BLaER1 (cell line): ENCODE data around the gene TPCN1.

Source experiments
- H3K27ac ChIP-seq: shearing (Covaris generic); formaldehyde crosslinking; 2 replicates; pipeline ENCODE4 v1.8.1; 2022
- H3K27me3 ChIP-seq: shearing (Covaris generic); formaldehyde crosslinking; 2 replicates; pipeline ENCODE4 v1.8.1; 2022
- H3K36me3 ChIP-seq: shearing (Covaris generic); formaldehyde crosslinking; 2 replicates; pipeline ENCODE4 v1.8.1; 2022
- H3K4me1 ChIP-seq: shearing (Covaris generic); formaldehyde crosslinking; 2 replicates; pipeline ENCODE4 v1.8.1; 2022
- H3K4me2 ChIP-seq: shearing (Covaris generic); formaldehyde crosslinking; 2 replicates; pipeline ENCODE4 v1.8.1; 2022
- H3K4me3 ChIP-seq: shearing (Covaris generic); formaldehyde crosslinking; 2 replicates; pipeline ENCODE4 v1.8.1; 2022
- H3K9ac ChIP-seq: shearing (Covaris generic); formaldehyde crosslinking; 2 replicates; pipeline ENCODE4 v1.8.1; 2022
- H3K9me3 ChIP-seq: shearing (Covaris generic); formaldehyde crosslinking; 2 replicates; pipeline ENCODE4 v1.8.1; 2022
- H4K20me1 ChIP-seq: shearing (Covaris generic); formaldehyde crosslinking; 2 replicates; pipeline ENCODE4 v1.8.1; 2022
- Cebpa-rat ChIP-seq: shearing (Covaris generic); IDR thresholded peaks from 2 replicates; pipeline ENCODE4 v1.8.1; 2022

TPCN1 gene

GRCh38 chr12:113333418-113333750 lies 112.1 kb downstream of the TPCN1 start:
- H3K9me3 ChIP-seq = no peaks in the 10 kb centered on the region
- peaks cover 10% of the 10 kb centered on the region; the same call in 1 of the 2 replicates for H3K27me3 ChIP-seq
- no peak overlapping the region for H3K27ac ChIP-seq
- no peak overlapping the region for H3K9ac ChIP-seq
- H3K4me3 ChIP-seq = no peak overlapping the region
- TF ChIP-seq Cebpa-rat = no peak
- peaks cover 9% of the 10 kb centered on the region; the same call in 1 of the 2 replicates for H4K20me1 ChIP-seq
- H3K4me1 ChIP-seq = peaks cover 28% of the 10 kb centered on the region
- peak overlapping the region; percentile 96 for H3K4me2 ChIP-seq
- peaks cover 15% of the 10 kb centered on the region; the same call in 1 of the 2 replicates for H3K36me3 ChIP-seq

- peaks cover 9% of the 10 kb centered on the region; the same call in 1 of the 2 replicates for H4K20me1 ChIP-seq
- peak overlapping the region; percentile 67 for H3K27ac ChIP-seq
- peaks cover 10% of the 10 kb centered on the region; the same call in 1 of the 2 replicates for H3K27me3 ChIP-seq
- no peak for TF ChIP-seq Cebpa-rat
- H3K4me3 ChIP-seq = peak overlapping the region; percentile 83
- peak overlapping the region; percentile 83 for H3K9ac ChIP-seq
- peaks cover 28% of the 10 kb centered on the region for H3K4me1 ChIP-seq
- H3K4me2 ChIP-seq = peak overlapping the region; percentile 96
- H3K9me3 ChIP-seq = no peaks in the 10 kb centered on the region
- H3K36me3 ChIP-seq = peaks cover 15% of the 10 kb centered on the region; the same call in 1 of the 2 replicates
These were observed 112.9 kb downstream of the TPCN1 start for GRCh38 chr12:113333877-113334785.

GRCh38 chr12:113334786-113335539 lies 113.7 kb downstream of the TPCN1 start, which contains the start of gene SLC8B1:
SLC8B1 (minus strand) TSS chr12:113335109; CDS start chr12:113332878, 2,231 bp downstream.
- H3K4me3 ChIP-seq = peak within 1 kb of the TSS; percentile 83
- H3K9me3 ChIP-seq = no peaks in the 10 kb centered on the region
- TF ChIP-seq Cebpa-rat = no peak
- peaks cover 28% of the 10 kb centered on the region for H3K4me1 ChIP-seq
- peaks cover 9% of the 10 kb centered on the region; the same call in 1 of the 2 replicates for H4K20me1 ChIP-seq
- peak within 1 kb of the TSS; percentile 96 for H3K4me2 ChIP-seq
- H3K27me3 ChIP-seq = peaks cover 10% of the 10 kb centered on the region; the same call in 1 of the 2 replicates
- peak within 1 kb of the TSS; percentile 83 for H3K9ac ChIP-seq
- H3K27ac ChIP-seq = peak within 1 kb of the TSS; percentile 67
- H3K36me3 ChIP-seq = peaks cover 15% of the 10 kb centered on the region; the same call in 1 of the 2 replicates

DNA sequence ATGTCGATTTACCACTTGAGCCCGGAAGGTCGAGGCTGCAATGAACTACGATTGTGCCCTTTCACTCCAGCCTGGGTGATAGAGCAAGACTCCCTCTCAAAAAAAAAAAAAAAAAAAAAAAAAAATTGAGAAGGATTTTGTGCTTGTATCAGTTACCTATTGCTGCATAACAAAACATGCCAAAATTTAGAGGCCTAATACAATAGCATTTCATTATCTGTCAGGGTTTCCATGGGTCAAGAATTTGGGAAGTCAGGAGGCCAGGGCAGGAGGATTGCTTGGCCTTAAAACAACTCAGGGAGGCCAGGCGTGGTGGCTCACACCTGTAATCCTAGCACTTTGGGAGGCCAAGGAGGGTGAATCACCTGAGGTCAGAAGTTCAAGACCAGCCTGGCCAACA lies 118.3 kb downstream of the TPCN1 start:
- peaks cover 2% of the 10 kb centered on the region; the same call in 1 of the 2 replicates for H3K27me3 ChIP-seq

DNA sequence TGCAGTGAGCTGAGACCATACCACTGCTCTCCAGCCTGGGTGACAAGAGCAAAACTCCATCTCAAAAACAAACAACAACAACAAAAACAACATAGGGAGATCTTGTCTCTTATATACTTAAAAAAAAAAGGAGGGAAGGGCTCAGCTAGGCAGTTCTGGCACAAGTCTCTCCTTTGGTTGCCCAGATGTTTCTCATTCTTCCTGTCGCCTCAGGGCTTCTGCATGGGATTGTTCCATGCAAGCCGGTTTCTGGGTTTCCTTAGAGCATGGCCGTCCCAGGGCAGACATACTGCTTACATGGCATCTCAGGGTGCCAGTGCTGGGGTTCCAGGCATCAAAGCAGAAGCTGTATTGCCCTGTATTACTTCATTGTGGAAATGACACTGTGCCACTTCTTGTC lies 118.8 kb downstream of the TPCN1 start:
- Histone ChIP-seq H3K4me3 (no peak overlapping the region), H4K20me1 (no peaks in the 10 kb centered on the region), H3K4me2 (no peak overlapping the region), H3K9ac (no peak overlapping the region), H3K9me3 (no peaks in the 10 kb centered on the region), H3K4me1 (0 out of 2 replicates have a peak, but pooled peaks cover 5% of the 10 kb centered on the region), H3K27me3 (no peaks in the 10 kb centered on the region), H3K36me3 (no peaks in the 10 kb centered on the region), H3K27ac (no peak overlapping the region)
- TF ChIP-seq Cebpa-rat = no peak

More for the DNA sequence above, 118.3 kb downstream of the TPCN1 start:
- Histone ChIP-seq H3K9ac (no peak overlapping the region), H3K4me3 (no peak overlapping the region), H3K27ac (no peak overlapping the region), H3K9me3 (no peaks in the 10 kb centered on the region), H3K4me2 (no peak overlapping the region), H3K36me3 (no peaks in the 10 kb centered on the region), H4K20me1 (no peaks in the 10 kb centered on the region), H3K4me1 (peaks cover 6% of the 10 kb centered on the region)
- TF ChIP-seq Cebpa-rat = no peak

- Histone ChIP-seq H3K4me1 (no peaks in the 10 kb centered on the region), H3K4me2 (no peak overlapping the region), H3K36me3 (no peaks in the 10 kb centered on the region), H3K4me3 (no peak overlapping the region), H3K9ac (no peak overlapping the region), H3K27me3 (no peaks in the 10 kb centered on the region), H3K9me3 (no peaks in the 10 kb centered on the region), H4K20me1 (no peaks in the 10 kb centered on the region), H3K27ac (no peak overlapping the region)
- no peak for TF ChIP-seq Cebpa-rat
These were observed 120.3 kb downstream of the TPCN1 start for GRCh38 chr12:113341535-113341934.

GRCh38 chr12:113345318-113345717 lies 124.1 kb downstream of the TPCN1 start:
- Histone ChIP-seq H3K27me3 (no peaks in the 10 kb centered on the region), H3K4me3 (no peak overlapping the region), H3K9ac (no peak overlapping the region), H4K20me1 (no peaks in the 10 kb centered on the region), H3K4me2 (no peak overlapping the region), H3K4me1 (no peaks in the 10 kb centered on the region), H3K27ac (no peak overlapping the region), H3K9me3 (no peaks in the 10 kb centered on the region), H3K36me3 (no peaks in the 10 kb centered on the region)
- TF ChIP-seq Cebpa-rat = no peak

- H3K9ac ChIP-seq = no peak overlapping the region
- H3K9me3 ChIP-seq = no peaks in the 10 kb centered on the region
- no peaks in the 10 kb centered on the region for H3K4me1 ChIP-seq
- H3K4me2 ChIP-seq = no peak overlapping the region
- H3K4me3 ChIP-seq = no peak overlapping the region
- TF ChIP-seq Cebpa-rat = no peak
- no peak overlapping the region for H3K27ac ChIP-seq
- H3K36me3 ChIP-seq = no peaks in the 10 kb centered on the region
- H3K27me3 ChIP-seq = no peaks in the 10 kb centered on the region
- no peaks in the 10 kb centered on the region for H4K20me1 ChIP-seq
These were observed 125.1 kb downstream of the TPCN1 start for GRCh38 chr12:113346353-113346752.

- no peaks in the 10 kb centered on the region for H3K36me3 ChIP-seq
- no peak for TF ChIP-seq Cebpa-rat
- H3K9ac ChIP-seq = no peak overlapping the region
- no peak overlapping the region for H3K4me2 ChIP-seq
- H3K27ac ChIP-seq = no peak overlapping the region
- no peak overlapping the region for H3K4me3 ChIP-seq
- no peaks in the 10 kb centered on the region for H4K20me1 ChIP-seq
- no peaks in the 10 kb centered on the region for H3K4me1 ChIP-seq
- no peaks in the 10 kb centered on the region for H3K9me3 ChIP-seq
- H3K27me3 ChIP-seq = no peaks in the 10 kb centered on the region
These were observed 125.8 kb downstream of the TPCN1 start for GRCh38 chr12:113347107-113347506.

DNA sequence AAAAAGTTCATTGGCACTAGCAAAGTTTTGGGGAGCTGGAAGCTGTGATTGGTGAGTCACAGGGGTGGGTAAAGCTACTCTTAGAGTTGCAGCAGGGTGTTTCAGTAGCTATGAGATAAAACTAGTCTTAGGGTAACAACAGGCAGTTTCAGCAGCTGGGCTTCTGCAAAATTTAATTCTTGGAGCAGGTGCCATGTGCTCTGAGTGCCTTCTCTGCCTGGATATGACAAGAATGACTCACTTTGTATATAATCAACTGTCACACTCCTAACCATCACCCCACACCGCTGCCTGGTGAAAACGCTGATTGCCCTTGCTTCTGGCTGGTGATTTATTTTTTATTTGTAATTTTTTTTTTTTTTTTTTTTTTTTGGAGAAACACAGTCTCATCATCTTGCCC lies 126.6 kb downstream of the TPCN1 start:
- no peak overlapping the region for H3K4me3 ChIP-seq
- H4K20me1 ChIP-seq = no peaks in the 10 kb centered on the region
- H3K27me3 ChIP-seq = no peaks in the 10 kb centered on the region
- H3K9me3 ChIP-seq = no peaks in the 10 kb centered on the region
- no peaks in the 10 kb centered on the region for H3K36me3 ChIP-seq
- H3K4me1 ChIP-seq = no peaks in the 10 kb centered on the region
- TF ChIP-seq Cebpa-rat = no peak
- H3K27ac ChIP-seq = no peak overlapping the region
- no peak overlapping the region for H3K9ac ChIP-seq
- H3K4me2 ChIP-seq = no peak overlapping the region
